ENCODE results near the gene ZNF462. TPM values are rescaled to one million over a fixed set of nuclear protein-coding genes. Genes with fewer than 3 reads are reported as not detected.

The ZNF462 gene
- total RNA-seq, 4 donors from 2014 or later = 18.6 to 37.1 (median 27.3) TPM

- Histone ChIP-seq H3K27me3 (no peaks in the 10 kb centered on the region), H3K9me3 (no peaks in the 10 kb centered on the region), H3K4me1 (no peaks in the 10 kb centered on the region), H3K27ac (no peak overlapping the region), H3K4me3 (no peak overlapping the region), H3K36me3 (peaks cover 0 to 68% (median 0%) of the 10 kb centered on the region in 3 donors)
- 71 to 72% methylated on average over 2 of the region's 2 CpGs for WGBS, 2 donors
- TF ChIP-seq EP300 (IDR thresholded peaks at IDR 0.05) = no peak
- TF ChIP-seq CTCF (IDR thresholded peaks at IDR 0.05) = no peak
- no peak for TF ChIP-seq POLR2A (IDR thresholded peaks at IDR 0.05)
- no peak for DNase-seq (ENCODE audit: low spot score in 2 of 2)
Measured at GRCh38 chr9:106941916-106942315, 79.0 kb downstream of the ZNF462 start.

- TF ChIP-seq CTCF (IDR thresholded peaks at IDR 0.05) = no peak
- TF ChIP-seq POLR2A (IDR thresholded peaks at IDR 0.05) = no peak
- TF ChIP-seq EP300 (IDR thresholded peaks at IDR 0.05) = no peak
- DNase-seq (ENCODE audit: low spot score in 2 of 2) = no peak
- no peaks in the 10 kb centered on the region for H3K4me1 ChIP-seq
- peaks cover 0 to 46% (median 0%) of the 10 kb centered on the region in 3 donors for H3K36me3 ChIP-seq
- H3K4me3 ChIP-seq = no peak overlapping the region
- WGBS, 2 donors = 81 to 83% methylated on average over 5 of the region's 5 CpGs
- H3K9me3 ChIP-seq = no peaks in the 10 kb centered on the region
- no peak overlapping the region for H3K27ac ChIP-seq
- H3K27me3 ChIP-seq = no peaks in the 10 kb centered on the region
Measured at GRCh38 chr9:106945727-106946660, 83.0 kb downstream of the ZNF462 start.

- Histone ChIP-seq H3K4me3 (no peak overlapping the region), H3K27ac (no peak overlapping the region), H3K4me1 (no peaks in the 10 kb centered on the region), H3K9me3 (no peaks in the 10 kb centered on the region), H3K27me3 (no peaks in the 10 kb centered on the region), H3K36me3 (peaks cover 0 to 37% (median 0%) of the 10 kb centered on the region in 3 donors)
- no peak for TF ChIP-seq EP300 (IDR thresholded peaks at IDR 0.05)
- no peak for DNase-seq (ENCODE audit: low spot score in 2 of 2)
- WGBS, 2 donors = 70 to 73% methylated on average over 8 of the region's 8 CpGs
Measured at GRCh38 chr9:106947106-106947900, 84.3 kb downstream of the ZNF462 start.

- no peak overlapping the region for H3K27ac ChIP-seq
- H3K4me1 ChIP-seq = no peaks in the 10 kb centered on the region
- no peak overlapping the region for H3K4me3 ChIP-seq
- TF ChIP-seq CTCF (IDR thresholded peaks at IDR 0.05) (no peak), POLR2A (IDR thresholded peaks at IDR 0.05) (no peak), EP300 (IDR thresholded peaks at IDR 0.05) (no peak)
- peaks cover 0 to 58% (median 0%) of the 10 kb centered on the region in 3 donors for H3K36me3 ChIP-seq
- no peak for DNase-seq (ENCODE audit: low spot score in 2 of 2)
- H3K9me3 ChIP-seq = no peaks in the 10 kb centered on the region
- WGBS, 2 donors = 77 to 90% methylated on average over 3 of the region's 3 CpGs
- H3K27me3 ChIP-seq = no peaks in the 10 kb centered on the region
Measured at GRCh38 chr9:106953174-106953573, 90.2 kb downstream of the ZNF462 start.

- WGBS, 2 donors = 92 to 93% methylated on average over 1 of the region's 1 CpG
Measured at GRCh38 chr9:106954558-106954957, 91.6 kb downstream of the ZNF462 start.

More at GRCh38 chr9:106954558-106954957, 91.6 kb downstream of the ZNF462 start:
- Histone ChIP-seq H3K4me3 (no peak overlapping the region), H3K36me3 (peaks cover 0 to 58% (median 4%) of the 10 kb centered on the region in 3 donors), H3K27ac (no peak overlapping the region), H3K27me3 (no peaks in the 10 kb centered on the region), H3K9me3 (no peaks in the 10 kb centered on the region), H3K4me1 (no peaks in the 10 kb centered on the region)
- TF ChIP-seq EP300 (IDR thresholded peaks at IDR 0.05) (no peak), CTCF (IDR thresholded peaks at IDR 0.05) (no peak), POLR2A (IDR thresholded peaks at IDR 0.05) (no peak)
- no peak for DNase-seq (ENCODE audit: low spot score in 2 of 2)

Measured in tibial nerve (tissue), 4 donors.